ENCODE data around the gene SRPK2.

GRCh38 chr7:105319578-105319977, 69.1 kb downstream of the SRPK2 start:
- TF ChIP-seq POLR2A (IDR thresholded peaks at IDR 0.05) (no peak), CTCF (IDR thresholded peaks at IDR 0.05) (no peak)

Data from sigmoid colon (tissue), 3 donors.